Gastroesophageal sphincter (tissue), 3 donors: Measurements from ENCODE around the gene RAX2.

Experiments
- EP300 ChIP-seq: sonication (generic); formaldehyde crosslinking; IDR thresholded peaks from one replicate; pipeline ENCODE4 v1.6.1; 2017; ENCODE audit warnings: antibody characterized with exemption, mild to moderate bottlenecking
- TF ChIP-seq, protein P1 (sequence below), 4 experiments: fragments of 200-600 bp in 2 of 4; fragments of 450-650 bp in 2 of 4; sonication (generic) in 1 of 4; IDR thresholded peaks; one replicate each; pipeline ENCODE4 v1.5.1; 2017 to 2019; ENCODE audit warnings: antibody characterized with exemption in 4 of 4, mild to moderate bottlenecking in 2 of 4, moderate library complexity in 2 of 4

DNA sequence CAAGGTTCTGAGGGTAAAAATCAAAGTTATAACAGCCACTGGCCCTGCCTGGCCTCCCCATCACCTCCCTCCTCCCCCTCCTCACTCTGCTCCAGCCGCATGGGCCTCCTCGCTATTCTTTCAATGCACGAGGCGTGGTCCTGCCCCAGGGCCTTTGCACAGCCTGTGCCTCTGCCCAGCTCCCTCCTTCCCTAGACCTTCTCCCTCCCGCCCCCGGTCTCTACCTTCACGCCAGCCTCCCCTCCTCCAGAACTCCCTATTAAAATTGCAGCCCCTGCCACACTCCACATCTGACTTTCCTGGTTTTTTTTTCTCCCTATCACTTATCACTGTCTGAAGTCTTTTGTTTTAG, 3.3 kb downstream of the RAX2 start:
- no peak for TF ChIP-seq EP300
- TF ChIP-seq, protein P1, sequence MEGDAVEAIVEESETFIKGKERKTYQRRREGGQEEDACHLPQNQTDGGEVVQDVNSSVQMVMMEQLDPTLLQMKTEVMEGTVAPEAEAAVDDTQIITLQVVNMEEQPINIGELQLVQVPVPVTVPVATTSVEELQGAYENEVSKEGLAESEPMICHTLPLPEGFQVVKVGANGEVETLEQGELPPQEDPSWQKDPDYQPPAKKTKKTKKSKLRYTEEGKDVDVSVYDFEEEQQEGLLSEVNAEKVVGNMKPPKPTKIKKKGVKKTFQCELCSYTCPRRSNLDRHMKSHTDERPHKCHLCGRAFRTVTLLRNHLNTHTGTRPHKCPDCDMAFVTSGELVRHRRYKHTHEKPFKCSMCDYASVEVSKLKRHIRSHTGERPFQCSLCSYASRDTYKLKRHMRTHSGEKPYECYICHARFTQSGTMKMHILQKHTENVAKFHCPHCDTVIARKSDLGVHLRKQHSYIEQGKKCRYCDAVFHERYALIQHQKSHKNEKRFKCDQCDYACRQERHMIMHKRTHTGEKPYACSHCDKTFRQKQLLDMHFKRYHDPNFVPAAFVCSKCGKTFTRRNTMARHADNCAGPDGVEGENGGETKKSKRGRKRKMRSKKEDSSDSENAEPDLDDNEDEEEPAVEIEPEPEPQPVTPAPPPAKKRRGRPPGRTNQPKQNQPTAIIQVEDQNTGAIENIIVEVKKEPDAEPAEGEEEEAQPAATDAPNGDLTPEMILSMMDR (IDR thresholded peaks at IDR 0.05): no peak
